Tibial nerve (tissue), 4 donors: ENCODE data around the gene SPRED3.

Experiments used
- EP300 ChIP-seq, 2 donors: sonication (generic); formaldehyde crosslinking; IDR thresholded peaks; one replicate each; pipeline ENCODE4 v1.6.1; 2017; ENCODE audit warnings: antibody characterized with exemption in 2 of 2, mild to moderate bottlenecking in 1 of 2
- POLR2A ChIP-seq, 2 donors: fragments of 450-650 bp; IDR thresholded peaks; one replicate each; pipeline ENCODE4 v1.6.1; 2017; ENCODE audit warnings: antibody characterized with exemption in 2 of 2, mild to moderate bottlenecking in 2 of 2, moderate library complexity in 2 of 2
- TF ChIP-seq, protein P1 (sequence below), 5 experiments: fragments of 200-600 bp in 3 of 5; fragments of 450-650 bp in 2 of 5; sonication (generic) in 3 of 5; IDR thresholded peaks; one replicate each; pipeline ENCODE4 v1.5.1; 2016 to 2019; ENCODE audit warnings: antibody characterized with exemption in 5 of 5, mild to moderate bottlenecking in 3 of 5, moderate library complexity in 2 of 5

GRCh38 chr19:38437295-38437694 lies 48.8 kb downstream of the SPRED3 start:
- TF ChIP-seq, protein P1, sequence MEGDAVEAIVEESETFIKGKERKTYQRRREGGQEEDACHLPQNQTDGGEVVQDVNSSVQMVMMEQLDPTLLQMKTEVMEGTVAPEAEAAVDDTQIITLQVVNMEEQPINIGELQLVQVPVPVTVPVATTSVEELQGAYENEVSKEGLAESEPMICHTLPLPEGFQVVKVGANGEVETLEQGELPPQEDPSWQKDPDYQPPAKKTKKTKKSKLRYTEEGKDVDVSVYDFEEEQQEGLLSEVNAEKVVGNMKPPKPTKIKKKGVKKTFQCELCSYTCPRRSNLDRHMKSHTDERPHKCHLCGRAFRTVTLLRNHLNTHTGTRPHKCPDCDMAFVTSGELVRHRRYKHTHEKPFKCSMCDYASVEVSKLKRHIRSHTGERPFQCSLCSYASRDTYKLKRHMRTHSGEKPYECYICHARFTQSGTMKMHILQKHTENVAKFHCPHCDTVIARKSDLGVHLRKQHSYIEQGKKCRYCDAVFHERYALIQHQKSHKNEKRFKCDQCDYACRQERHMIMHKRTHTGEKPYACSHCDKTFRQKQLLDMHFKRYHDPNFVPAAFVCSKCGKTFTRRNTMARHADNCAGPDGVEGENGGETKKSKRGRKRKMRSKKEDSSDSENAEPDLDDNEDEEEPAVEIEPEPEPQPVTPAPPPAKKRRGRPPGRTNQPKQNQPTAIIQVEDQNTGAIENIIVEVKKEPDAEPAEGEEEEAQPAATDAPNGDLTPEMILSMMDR (IDR thresholded peaks at IDR 0.05) = no peak
- TF ChIP-seq POLR2A (IDR thresholded peaks at IDR 0.05) (no peak), EP300 (IDR thresholded peaks at IDR 0.05) (no peak)
